HepG2 (cell line): ENCODE measurements around the gene HDAC10. TPM values are rescaled to one million over a fixed set of nuclear protein-coding genes. Genes with fewer than 3 reads are reported as not detected.

Experiments used
- ARNTL ChIP-seq: sonication (generic); formaldehyde crosslinking; IDR thresholded peaks from 2 replicates; pipeline ENCODE4 v1.4.0; 2020; ENCODE audit warnings: mild to moderate bottlenecking, missing genetic modification reagents
- FOXA3 ChIP-seq: IDR thresholded peaks from 2 replicates; pipeline ENCODE4 v1.6.1; 2016; ENCODE audit warnings: missing genetic modification reagents, missing compliant biosample characterization
- PAWR ChIP-seq: sonication (generic); formaldehyde crosslinking; IDR thresholded peaks from 2 replicates; pipeline ENCODE4 v1.4.0; 2020; ENCODE audit warnings: missing genetic modification reagents, mild to moderate bottlenecking, borderline replicate concordance
- SNAI1 ChIP-seq: sonication (generic); formaldehyde crosslinking; IDR thresholded peaks from 2 replicates; pipeline ENCODE4 v1.5.0; 2020; ENCODE audit warnings: mild to moderate bottlenecking, missing genetic modification reagents, borderline replicate concordance
- SOX6 ChIP-seq, 2 experiments: fragments of 450-650 bp in 1 of 2; sonication (generic) in 1 of 2; formaldehyde crosslinking in 1 of 2; IDR thresholded peaks; 2 replicates each; pipeline versions ENCODE4 v1.4.0 to v1.6.1; 2017 to 2020; ENCODE audit warnings: antibody characterized with exemption in 1 of 2, mild to moderate bottlenecking in 1 of 2, missing genetic modification reagents in 1 of 2
- STAT5B ChIP-seq: sonication (generic); formaldehyde crosslinking; IDR thresholded peaks from 2 replicates; pipeline ENCODE4 v1.4.0; 2020; ENCODE audit warnings: missing genetic modification reagents
- ZNF281 ChIP-seq: sonication (generic); formaldehyde crosslinking; IDR thresholded peaks from 2 replicates; pipeline ENCODE4 v1.4.0; 2020; ENCODE audit warnings: missing genetic modification reagents, borderline replicate concordance
- ZNF558 ChIP-seq: sonication (generic); formaldehyde crosslinking; IDR thresholded peaks from 2 replicates; pipeline ENCODE4 v1.9.0; 2022; ENCODE audit warnings: mild to moderate bottlenecking, missing genetic modification reagents, borderline replicate concordance
- ZNF589 ChIP-seq: sonication (generic); formaldehyde crosslinking; conservative IDR thresholded peaks from 2 replicates; pipeline ENCODE4 v1.8.0; 2022; ENCODE audit warnings: mild to moderate bottlenecking, moderate library complexity, missing genetic modification reagents
- polyA plus RNA-seq, 8 experiments: library from polyadenylated mRNA; depleted of rRNA in 3 of 8; stranded (reverse) in 7 of 8; unstranded in 1 of 8; fragments of >200 nt; fragmentation: Illumina TruSeq in 4 of 8; extraction: Trizol in 4 of 8; gene quantifications; 2 replicates each; pipeline versions ENCODE4 v1.2.1 to v1.2.3, GENCODE V29; 2011 to 2016; ENCODE audit warnings: low read depth in 4 of 8, missing spikeins in 1 of 8, mixed read lengths in 1 of 8; ENCODE audit not compliant: insufficient read depth in 1 of 8
- total RNA-seq, 5 experiments: library from RNA; depleted of rRNA; stranded (reverse); fragments of >200 nt; fragmentation: Illumina TruSeq; extraction: Trizol; gene quantifications; 2 replicates each; pipeline ENCODE4 v1.2.3, GENCODE V29; 2016; ENCODE audit warnings: low read depth in 1 of 5
- TF ChIP-seq, protein P1 (sequence below): sonication (generic); formaldehyde crosslinking; IDR thresholded peaks from 2 replicates; pipeline ENCODE4 v1.8.1; 2022; ENCODE audit warnings: low read depth, mild to moderate bottlenecking, missing genetic modification reagents
- TF ChIP-seq, protein P2 (sequence below): sonication (generic); formaldehyde crosslinking; IDR thresholded peaks from 2 replicates; pipeline ENCODE4 v1.5.1; 2020; ENCODE audit warnings: mild to moderate bottlenecking, moderate library complexity, missing genetic modification reagents
- TF ChIP-seq, protein P3 (sequence below): sonication (generic); formaldehyde crosslinking; IDR thresholded peaks from 2 replicates; pipeline ENCODE4 v1.4.0; 2020; ENCODE audit warnings: low read depth, mild to moderate bottlenecking, missing genetic modification reagents
- TF ChIP-seq, protein P4 (sequence below): sonication (generic); formaldehyde crosslinking; IDR thresholded peaks from 2 replicates; pipeline ENCODE4 v1.8.1; 2023; ENCODE audit warnings: mild to moderate bottlenecking, missing genetic modification reagents
- TF ChIP-seq, protein P5 (sequence below): sonication (generic); formaldehyde crosslinking; IDR thresholded peaks from 2 replicates; pipeline ENCODE4 v1.9.0; 2021; ENCODE audit warnings: missing genetic modification reagents, mild to moderate bottlenecking, borderline replicate concordance

Gene HDAC10
- total and polyA plus RNA-seq, 2 of the 13 experiments (the other 11 are each of a cell fraction or from before 2014, with no cell fraction given), result 13.9 to 14.9 TPM

DNA sequence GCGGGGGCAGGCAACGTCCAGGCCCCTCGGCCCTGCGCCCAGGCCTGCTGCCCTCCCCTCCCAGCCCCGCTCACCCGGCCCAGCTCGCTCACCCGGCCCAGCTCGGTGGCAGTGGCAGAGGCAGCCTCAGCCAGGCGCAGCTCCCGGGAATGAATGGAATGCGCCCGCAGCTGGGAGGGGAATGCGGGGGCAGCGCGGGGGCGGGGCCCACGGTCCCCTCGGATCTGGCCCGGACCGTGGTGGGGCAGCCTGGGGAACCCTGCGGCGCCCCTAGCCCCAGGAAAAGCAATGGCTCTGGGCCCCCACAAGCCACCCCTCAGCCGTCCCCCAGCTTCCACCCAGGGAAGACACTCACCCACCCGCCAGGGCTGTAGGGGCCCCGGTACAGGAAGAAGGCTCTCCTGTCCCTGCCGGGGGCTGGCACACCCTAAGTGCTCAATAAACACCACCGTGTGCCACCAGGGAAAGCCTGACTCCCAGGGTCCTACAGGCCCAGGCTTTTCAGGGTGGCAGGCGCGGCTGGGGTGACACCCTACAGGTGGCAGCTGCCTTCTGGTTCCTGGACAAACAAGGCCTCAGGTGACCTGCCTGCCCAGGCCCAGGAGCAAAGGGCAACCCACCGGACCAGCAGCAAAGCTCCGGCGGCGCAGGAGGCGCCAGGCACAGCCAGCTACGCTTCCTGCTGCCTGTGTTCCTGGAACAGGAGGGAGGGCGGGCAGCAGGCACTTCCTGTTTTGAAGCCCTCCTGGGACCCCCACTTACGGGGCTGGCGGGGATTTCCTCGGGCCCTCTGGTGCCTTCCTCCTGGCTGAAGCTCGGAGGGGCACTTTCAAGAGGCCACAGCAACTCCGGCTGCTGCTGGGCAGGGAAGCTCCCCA, 42.6 kb upstream of the HDAC10 start (continued):
- TF ChIP-seq, protein P1, sequence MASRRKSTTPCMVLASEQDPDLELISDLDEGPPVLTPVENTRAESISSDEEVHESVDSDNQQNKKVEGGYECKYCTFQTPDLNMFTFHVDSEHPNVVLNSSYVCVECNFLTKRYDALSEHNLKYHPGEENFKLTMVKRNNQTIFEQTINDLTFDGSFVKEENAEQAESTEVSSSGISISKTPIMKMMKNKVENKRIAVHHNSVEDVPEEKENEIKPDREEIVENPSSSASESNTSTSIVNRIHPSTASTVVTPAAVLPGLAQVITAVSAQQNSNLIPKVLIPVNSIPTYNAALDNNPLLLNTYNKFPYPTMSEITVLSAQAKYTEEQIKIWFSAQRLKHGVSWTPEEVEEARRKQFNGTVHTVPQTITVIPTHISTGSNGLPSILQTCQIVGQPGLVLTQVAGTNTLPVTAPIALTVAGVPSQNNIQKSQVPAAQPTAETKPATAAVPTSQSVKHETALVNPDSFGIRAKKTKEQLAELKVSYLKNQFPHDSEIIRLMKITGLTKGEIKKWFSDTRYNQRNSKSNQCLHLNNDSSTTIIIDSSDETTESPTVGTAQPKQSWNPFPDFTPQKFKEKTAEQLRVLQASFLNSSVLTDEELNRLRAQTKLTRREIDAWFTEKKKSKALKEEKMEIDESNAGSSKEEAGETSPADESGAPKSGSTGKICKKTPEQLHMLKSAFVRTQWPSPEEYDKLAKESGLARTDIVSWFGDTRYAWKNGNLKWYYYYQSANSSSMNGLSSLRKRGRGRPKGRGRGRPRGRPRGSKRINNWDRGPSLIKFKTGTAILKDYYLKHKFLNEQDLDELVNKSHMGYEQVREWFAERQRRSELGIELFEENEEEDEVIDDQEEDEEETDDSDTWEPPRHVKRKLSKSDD (CRISPR knock-in tag), result 0 out of 2 replicates have a peak, but pooled peaks have one; percentile 50
- TF ChIP-seq, protein P2, sequence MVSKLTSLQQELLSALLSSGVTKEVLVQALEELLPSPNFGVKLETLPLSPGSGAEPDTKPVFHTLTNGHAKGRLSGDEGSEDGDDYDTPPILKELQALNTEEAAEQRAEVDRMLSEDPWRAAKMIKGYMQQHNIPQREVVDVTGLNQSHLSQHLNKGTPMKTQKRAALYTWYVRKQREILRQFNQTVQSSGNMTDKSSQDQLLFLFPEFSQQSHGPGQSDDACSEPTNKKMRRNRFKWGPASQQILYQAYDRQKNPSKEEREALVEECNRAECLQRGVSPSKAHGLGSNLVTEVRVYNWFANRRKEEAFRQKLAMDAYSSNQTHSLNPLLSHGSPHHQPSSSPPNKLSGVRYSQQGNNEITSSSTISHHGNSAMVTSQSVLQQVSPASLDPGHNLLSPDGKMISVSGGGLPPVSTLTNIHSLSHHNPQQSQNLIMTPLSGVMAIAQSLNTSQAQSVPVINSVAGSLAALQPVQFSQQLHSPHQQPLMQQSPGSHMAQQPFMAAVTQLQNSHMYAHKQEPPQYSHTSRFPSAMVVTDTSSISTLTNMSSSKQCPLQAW (CRISPR knock-in tag), result peak; percentile 90
- TF ChIP-seq PAWR (CRISPR knock-in tag) (no peak), STAT5B (CRISPR knock-in tag) (no peak), ZNF281 (CRISPR knock-in tag) (peak; percentile 35; the same call in 1 of the 2 replicates), ZNF558 (CRISPR knock-in tag) (no peak; the same call in 1 of the 2 replicates), SOX6 (IDR thresholded peaks at IDR 0.05) (no peak), SOX6 (CRISPR knock-in tag; IDR thresholded peaks at IDR 0.05) (peak; percentile 71), ZNF589 (CRISPR knock-in tag) (no peak), ARNTL (CRISPR knock-in tag) (0 out of 2 replicates have a peak, but pooled peaks have one; percentile 32), SNAI1 (CRISPR knock-in tag) (0 out of 2 replicates have a peak, but pooled peaks have one; percentile 19), FOXA3 (CRISPR knock-in tag) (peak; percentile 85)
- TF ChIP-seq, protein P3, sequence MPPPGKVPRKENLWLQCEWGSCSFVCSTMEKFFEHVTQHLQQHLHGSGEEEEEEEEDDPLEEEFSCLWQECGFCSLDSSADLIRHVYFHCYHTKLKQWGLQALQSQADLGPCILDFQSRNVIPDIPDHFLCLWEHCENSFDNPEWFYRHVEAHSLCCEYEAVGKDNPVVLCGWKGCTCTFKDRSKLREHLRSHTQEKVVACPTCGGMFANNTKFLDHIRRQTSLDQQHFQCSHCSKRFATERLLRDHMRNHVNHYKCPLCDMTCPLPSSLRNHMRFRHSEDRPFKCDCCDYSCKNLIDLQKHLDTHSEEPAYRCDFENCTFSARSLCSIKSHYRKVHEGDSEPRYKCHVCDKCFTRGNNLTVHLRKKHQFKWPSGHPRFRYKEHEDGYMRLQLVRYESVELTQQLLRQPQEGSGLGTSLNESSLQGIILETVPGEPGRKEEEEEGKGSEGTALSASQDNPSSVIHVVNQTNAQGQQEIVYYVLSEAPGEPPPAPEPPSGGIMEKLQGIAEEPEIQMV (CRISPR knock-in tag), result peak; percentile 98
- TF ChIP-seq, protein P4, sequence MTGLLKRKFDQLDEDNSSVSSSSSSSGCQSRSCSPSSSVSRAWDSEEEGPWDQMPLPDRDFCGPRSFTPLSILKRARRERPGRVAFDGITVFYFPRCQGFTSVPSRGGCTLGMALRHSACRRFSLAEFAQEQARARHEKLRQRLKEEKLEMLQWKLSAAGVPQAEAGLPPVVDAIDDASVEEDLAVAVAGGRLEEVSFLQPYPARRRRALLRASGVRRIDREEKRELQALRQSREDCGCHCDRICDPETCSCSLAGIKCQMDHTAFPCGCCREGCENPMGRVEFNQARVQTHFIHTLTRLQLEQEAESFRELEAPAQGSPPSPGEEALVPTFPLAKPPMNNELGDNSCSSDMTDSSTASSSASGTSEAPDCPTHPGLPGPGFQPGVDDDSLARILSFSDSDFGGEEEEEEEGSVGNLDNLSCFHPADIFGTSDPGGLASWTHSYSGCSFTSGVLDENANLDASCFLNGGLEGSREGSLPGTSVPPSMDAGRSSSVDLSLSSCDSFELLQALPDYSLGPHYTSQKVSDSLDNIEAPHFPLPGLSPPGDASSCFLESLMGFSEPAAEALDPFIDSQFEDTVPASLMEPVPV, result peak; percentile 86; the same call in 1 of the 2 replicates
- TF ChIP-seq, protein P5, sequence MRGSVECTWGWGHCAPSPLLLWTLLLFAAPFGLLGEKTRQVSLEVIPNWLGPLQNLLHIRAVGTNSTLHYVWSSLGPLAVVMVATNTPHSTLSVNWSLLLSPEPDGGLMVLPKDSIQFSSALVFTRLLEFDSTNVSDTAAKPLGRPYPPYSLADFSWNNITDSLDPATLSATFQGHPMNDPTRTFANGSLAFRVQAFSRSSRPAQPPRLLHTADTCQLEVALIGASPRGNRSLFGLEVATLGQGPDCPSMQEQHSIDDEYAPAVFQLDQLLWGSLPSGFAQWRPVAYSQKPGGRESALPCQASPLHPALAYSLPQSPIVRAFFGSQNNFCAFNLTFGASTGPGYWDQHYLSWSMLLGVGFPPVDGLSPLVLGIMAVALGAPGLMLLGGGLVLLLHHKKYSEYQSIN (CRISPR knock-in tag), result no peak
